HEK293 (cell line): Measurements from ENCODE around the gene ABTB2.

Source experiments
- CTCF ChIA-PET: fragments of 350-600 bp; formaldehyde crosslinking; extraction: SDS; loops from one replicate; lab custom pipeline; 2021; ENCODE audit warnings: antibody characterized with exemption; lab: Yijun Ruan, JAX
- POLR2A ChIA-PET: fragments of 300-600 bp; formaldehyde crosslinking; extraction: SDS; loops from one replicate; lab custom pipeline; 2020; ENCODE audit warnings: antibody characterized with exemption, inconsistent platforms; lab: Yijun Ruan, JAX
- H3K27ac ChIP-seq: fragments of 200-500 bp; sonication (Bioruptor generic); 2 replicates; pipeline ENCODE4 v1.5.1; 2014; ENCODE audit warnings: low read depth, low read length, control low read depth, inconsistent platforms; ENCODE audit errors: extremely low read depth
- H3K36me3 ChIP-seq, 2 experiments: fragments of 200-500 bp in 1 of 2; sonication (Bioruptor generic) in 1 of 2; 1 replicate in 1 of 2; 2 replicates in 1 of 2; pipeline ENCODE4 v1.5.1; 2014 to 2017; ENCODE audit warnings: inconsistent platforms in 2 of 2, low read length in 2 of 2; ENCODE audit not compliant: control insufficient read depth in 2 of 2, insufficient read depth in 1 of 2
- H3K4me1 ChIP-seq: fragments of 200-500 bp; sonication (Bioruptor generic); 2 replicates; pipeline ENCODE4 v1.5.1; 2014; ENCODE audit warnings: mild to moderate bottlenecking, low read length, inconsistent platforms; ENCODE audit not compliant: control insufficient read depth, insufficient read depth
- H3K4me3 ChIP-seq: 2 replicates; pipeline ENCODE4 v1.5.1; 2011; ENCODE audit warnings: low read depth, mild to moderate bottlenecking, control low read depth, low read length, moderate library complexity
- H3K9me3 ChIP-seq: fragments of 200-500 bp; sonication (Bioruptor generic); 2 replicates; pipeline ENCODE4 v1.5.1; 2014; ENCODE audit warnings: low read depth, low read length, inconsistent platforms; ENCODE audit not compliant: control insufficient read depth, insufficient read depth
- ZBTB21 ChIP-seq: fragments of 450-650 bp; formaldehyde crosslinking; IDR thresholded peaks from 2 replicates; pipeline ENCODE4 v1.5.1; 2017; ENCODE audit warnings: missing biosample characterization, missing genetic modification characterization
- ZNF19 ChIP-seq: fragments of 450-650 bp; formaldehyde crosslinking; IDR thresholded peaks from 2 replicates; pipeline ENCODE4; 2016; ENCODE audit warnings: missing biosample characterization, missing genetic modification characterization, low read depth
- ZNF211 ChIP-seq: fragments of 450-650 bp; formaldehyde crosslinking; IDR thresholded peaks from 2 replicates; pipeline ENCODE4 v1.5.1; 2016; ENCODE audit warnings: low read depth, missing biosample characterization, missing genetic modification characterization
- ZNF221 ChIP-seq: fragments of 450-650 bp; formaldehyde crosslinking; IDR thresholded peaks from 2 replicates; pipeline ENCODE4 v1.5.1; 2017; ENCODE audit warnings: missing biosample characterization, missing genetic modification characterization, borderline replicate concordance
- ZNF302 ChIP-seq: fragments of 450-650 bp; formaldehyde crosslinking; IDR thresholded peaks from 2 replicates; pipeline ENCODE4 v1.5.1; 2016; ENCODE audit warnings: missing biosample characterization, missing genetic modification characterization, low read depth
- ZNF426 ChIP-seq: fragments of 450-650 bp; formaldehyde crosslinking; IDR thresholded peaks from 2 replicates; pipeline ENCODE4 v1.5.1; 2017; ENCODE audit warnings: missing biosample characterization, missing genetic modification characterization, mild to moderate bottlenecking, inconsistent platforms, moderate library complexity
- ZNF518A ChIP-seq: fragments of 450-650 bp; formaldehyde crosslinking; conservative IDR thresholded peaks from 2 replicates; pipeline ENCODE4 v1.5.1; 2016; ENCODE audit warnings: low read depth, missing biosample characterization, missing genetic modification characterization
- ZNF621 ChIP-seq: fragments of 450-650 bp; formaldehyde crosslinking; IDR thresholded peaks from 2 replicates; pipeline ENCODE4 v1.5.1; 2017; ENCODE audit warnings: missing biosample characterization, missing genetic modification characterization
- ZNF639 ChIP-seq: fragments of 450-650 bp; formaldehyde crosslinking; IDR thresholded peaks from 2 replicates; pipeline ENCODE4 v1.5.1; 2016; ENCODE audit warnings: missing biosample characterization, missing genetic modification characterization
- ZSCAN5A ChIP-seq: fragments of 450-650 bp; formaldehyde crosslinking; IDR thresholded peaks from 2 replicates; pipeline ENCODE4 v1.5.1; 2016; ENCODE audit warnings: missing biosample characterization, missing genetic modification characterization

The ABTB2 gene

DNA sequence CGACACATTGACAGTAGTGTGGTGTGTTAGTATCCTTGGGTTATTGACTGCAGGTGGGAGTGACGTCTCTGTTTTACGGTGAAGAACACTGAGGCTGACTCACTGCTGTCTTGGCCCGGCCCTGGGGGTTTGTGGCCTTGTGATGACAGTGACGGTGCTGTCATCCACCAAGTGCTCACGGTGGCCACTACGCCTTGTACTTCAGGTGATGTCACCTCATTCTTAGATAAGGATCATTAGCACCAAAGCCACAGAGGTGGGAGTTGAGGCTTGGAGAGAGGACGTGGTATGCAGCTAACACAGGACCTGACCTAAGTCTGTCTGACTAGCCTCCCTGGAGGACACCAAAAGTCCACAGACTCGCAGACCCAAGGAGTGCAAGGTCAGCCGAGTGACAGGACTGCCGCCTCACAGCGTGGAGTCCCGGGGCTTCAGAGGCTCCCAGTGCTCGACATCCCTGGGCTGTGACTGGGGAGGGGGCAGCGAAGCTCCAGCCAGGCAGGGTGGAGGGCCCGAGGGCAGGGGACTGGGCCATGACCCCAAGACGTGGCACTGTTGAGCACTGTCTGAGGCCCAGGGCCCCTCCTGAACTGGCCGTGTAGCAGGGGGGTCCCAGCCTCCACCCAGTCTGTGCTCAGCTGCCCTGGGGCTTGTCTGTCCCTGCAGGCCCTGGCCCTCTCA lies 195.9 kb downstream of the ABTB2 start (continued):
- TF ChIP-seq ZNF518A (tag by site-specific recombination), result no peak

- peaks cover 0 to 57% of the 10 kb centered on the region in 2 experiments; a peak in 2 of 3 replicates for H3K36me3 ChIP-seq
- no peak overlapping the region for H3K27ac ChIP-seq
- CTCF ChIA-PET, result interaction anchor here (0.5 to 1.8 kb wide), 4 partner anchors 13 to 329 kb away, joined by 3 to 6 read pairs (median 4); no protein-coding TSS in a partner anchor
- H3K4me3 ChIP-seq, result no peak overlapping the region
- no peaks in the 10 kb centered on the region for H3K9me3 ChIP-seq
- TF ChIP-seq ZNF426 (tag by site-specific recombination) (no peak), ZBTB21 (tag by site-specific recombination) (no peak), ZNF221 (tag by site-specific recombination) (no peak)
- TF ChIP-seq, all 188 proteins: peak for 0
- POLR2A ChIA-PET, result no interaction called here
- H3K4me1 ChIP-seq, result no peaks in the 10 kb centered on the region
These were observed 196.4 kb downstream of the ABTB2 start for GRCh38 chr11:34161361-34161760.

- Histone ChIP-seq H3K36me3 (peaks cover 0 to 60% of the 10 kb centered on the region in 2 experiments; a peak in 2 of 3 replicates), H3K4me1 (no peaks in the 10 kb centered on the region), H3K9me3 (no peaks in the 10 kb centered on the region), H3K27ac (no peak overlapping the region), H3K4me3 (no peak overlapping the region)
- ChIA-PET POLR2A (no interaction called here), CTCF (interaction anchor here (0.5 to 0.9 kb wide), 3 partner anchors 14 to 330 kb away, joined by 3 to 5 read pairs (median 4); no protein-coding TSS in a partner anchor)
- TF ChIP-seq ZNF621 (tag by site-specific recombination), result no peak
- no peak for TF ChIP-seq ZSCAN5A (tag by site-specific recombination)
- TF ChIP-seq ZNF211 (tag by site-specific recombination), result no peak
- TF ChIP-seq ZNF302 (tag by site-specific recombination), result no peak
- TF ChIP-seq ZNF639 (tag by site-specific recombination), result no peak
- TF ChIP-seq ZNF19, result no peak
These were observed 197.0 kb downstream of the ABTB2 start for GRCh38 chr11:34160791-34161190.
